Endodermal cell (in vitro differentiated cells): ENCODE data around the gene TMEM222. TPM values are rescaled to one million over a fixed set of nuclear protein-coding genes. Genes with fewer than 3 reads are reported as not detected.

Source experiments
- DNase-seq: peaks from one replicate; pipeline ENCODE4 v3.0.0-alpha.2; 2017
- H3K27ac ChIP-seq: 2 replicates; pipeline ENCODE4 v1.5.1; 2013; ENCODE audit warnings: mild to moderate bottlenecking, low read depth, low read length, moderate library complexity
- H3K27me3 ChIP-seq: 2 replicates; pipeline ENCODE4 v1.6.1; 2013; ENCODE audit warnings: mild to moderate bottlenecking, low read length, moderate library complexity; ENCODE audit not compliant: insufficient read depth, control insufficient read depth, poor library complexity, severe bottlenecking
- H3K36me3 ChIP-seq: 2 replicates; pipeline ENCODE4 v1.7.0; 2013; ENCODE audit warnings: mild to moderate bottlenecking, low read length, moderate library complexity; ENCODE audit not compliant: control insufficient read depth, insufficient read depth
- H3K4me1 ChIP-seq: one replicate; pipeline ENCODE4 v1.7.0; 2013; ENCODE audit warnings: low read length; ENCODE audit not compliant: control insufficient read depth, insufficient read depth
- H3K4me3 ChIP-seq: 2 replicates; pipeline ENCODE4 v1.5.1; 2013; ENCODE audit warnings: mild to moderate bottlenecking, low read length, moderate library complexity
- H3K9ac ChIP-seq: 2 replicates; pipeline ENCODE4 v1.6.1; 2013; ENCODE audit warnings: mild to moderate bottlenecking, low read length, moderate library complexity; ENCODE audit not compliant: poor library complexity, severe bottlenecking; ENCODE audit errors: extremely low read depth
- H3K9me3 ChIP-seq: 2 replicates; pipeline ENCODE4 v1.6.1; 2013; ENCODE audit warnings: mild to moderate bottlenecking, low read length, moderate library complexity; ENCODE audit not compliant: control insufficient read depth
- H3K27ac Mint-ChIP-seq: 2 replicates; pipeline ENCODE4 v1.8.0; 2020; ENCODE audit warnings: mixed read lengths
- H3K27me3 Mint-ChIP-seq: 2 replicates; pipeline ENCODE4 v1.8.0; 2021; ENCODE audit warnings: mild to moderate bottlenecking, mixed read lengths; ENCODE audit not compliant: insufficient read depth
- H3K36me3 Mint-ChIP-seq: 2 replicates; pipeline ENCODE4 v1.8.0; 2020; ENCODE audit warnings: low read depth, mixed read lengths
- H3K4me1 Mint-ChIP-seq: 2 replicates; pipeline ENCODE4 v1.8.0; 2020; ENCODE audit warnings: mixed read lengths
- H3K4me3 Mint-ChIP-seq: 2 replicates; pipeline ENCODE4 v1.8.0; 2020; ENCODE audit warnings: mild to moderate bottlenecking, moderate library complexity, mixed read lengths
- H3K9me3 Mint-ChIP-seq: 2 replicates; pipeline ENCODE4 v1.8.0; 2020; ENCODE audit warnings: mild to moderate bottlenecking, mixed read lengths
- WGBS, 2 experiments: methylation state at CpG; one replicate each; pipeline versions ENCODE4 v1.1.5 to v1.1.7; 2013; ENCODE audit warnings: missing lambda C conversion rate in 2 of 2, mixed read lengths in 1 of 2; ENCODE audit not compliant: insufficient coverage in 1 of 2, insufficient read length in 1 of 2; 5-methylcytosine and 5-hydroxymethylcytosine counted together
- total RNA-seq, 2 donors: library from RNA; stranded (reverse); fragmentation: NEBNext Ultra II Directional in 1 of 2; extraction: Animal tissue kit (Norgen Biotek cat#: 25700) in 1 of 2; gene quantifications; 2 replicates in 1 of 2; 3 replicates in 1 of 2; pipeline ENCODE4 v1.2.1, GENCODE V29; 2021
- TF ChIP-seq, protein P1 (sequence below): fragments of 200-600 bp; sonication (generic); conservative IDR thresholded peaks from 2 replicates; pipeline ENCODE4 v1.5.0; 2021; ENCODE audit warnings: antibody characterized with exemption, mild to moderate bottlenecking

The TMEM222 gene
- total RNA-seq, 2 donors from 2014 or later, result 26.0 to 31.8 TPM

DNA sequence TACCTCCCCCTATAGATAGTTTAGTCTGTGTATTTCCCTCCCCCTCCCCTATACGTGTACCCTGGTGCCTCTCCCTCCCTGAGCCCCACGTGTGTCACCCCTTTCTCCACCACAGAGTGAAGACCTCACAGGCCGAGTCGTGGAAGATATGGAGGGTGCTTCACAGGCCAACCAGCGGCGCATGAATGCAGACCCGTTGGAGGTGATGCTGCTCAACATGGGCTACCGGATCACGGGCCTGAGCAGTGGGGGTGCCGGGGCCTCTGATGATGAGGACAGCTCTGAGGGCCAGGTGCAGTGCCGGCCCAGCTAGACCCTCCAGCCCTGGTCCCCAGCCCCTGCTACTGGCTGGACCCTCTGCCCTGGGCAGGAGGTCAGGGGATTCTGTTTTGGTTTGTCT lies 15.9 kb upstream of the TMEM222 start:
- no peak overlapping the region for H3K9ac ChIP-seq
- no peak overlapping the region for H3K4me3 ChIP-seq
- no peaks in the 10 kb centered on the region for H3K9me3 ChIP-seq
- 90 to 96% methylated on average over 6 to 11 of the region's 11 CpGs for WGBS, 2 experiments
- H3K9me3 Mint-ChIP-seq, result no peaks in the 10 kb centered on the region
- H3K27me3 ChIP-seq, result no peaks in the 10 kb centered on the region
- H3K27me3 Mint-ChIP-seq, result no peaks in the 10 kb centered on the region
- no peak overlapping the region for H3K4me3 Mint-ChIP-seq
- DNase-seq, result peak; percentile 36
- H3K36me3 ChIP-seq, result no peaks in the 10 kb centered on the region
- peaks cover 14% of the 10 kb centered on the region for H3K36me3 Mint-ChIP-seq
- peaks cover 24% of the 10 kb centered on the region for H3K4me1 Mint-ChIP-seq
- no peak overlapping the region for H3K27ac Mint-ChIP-seq
- TF ChIP-seq, protein P1, sequence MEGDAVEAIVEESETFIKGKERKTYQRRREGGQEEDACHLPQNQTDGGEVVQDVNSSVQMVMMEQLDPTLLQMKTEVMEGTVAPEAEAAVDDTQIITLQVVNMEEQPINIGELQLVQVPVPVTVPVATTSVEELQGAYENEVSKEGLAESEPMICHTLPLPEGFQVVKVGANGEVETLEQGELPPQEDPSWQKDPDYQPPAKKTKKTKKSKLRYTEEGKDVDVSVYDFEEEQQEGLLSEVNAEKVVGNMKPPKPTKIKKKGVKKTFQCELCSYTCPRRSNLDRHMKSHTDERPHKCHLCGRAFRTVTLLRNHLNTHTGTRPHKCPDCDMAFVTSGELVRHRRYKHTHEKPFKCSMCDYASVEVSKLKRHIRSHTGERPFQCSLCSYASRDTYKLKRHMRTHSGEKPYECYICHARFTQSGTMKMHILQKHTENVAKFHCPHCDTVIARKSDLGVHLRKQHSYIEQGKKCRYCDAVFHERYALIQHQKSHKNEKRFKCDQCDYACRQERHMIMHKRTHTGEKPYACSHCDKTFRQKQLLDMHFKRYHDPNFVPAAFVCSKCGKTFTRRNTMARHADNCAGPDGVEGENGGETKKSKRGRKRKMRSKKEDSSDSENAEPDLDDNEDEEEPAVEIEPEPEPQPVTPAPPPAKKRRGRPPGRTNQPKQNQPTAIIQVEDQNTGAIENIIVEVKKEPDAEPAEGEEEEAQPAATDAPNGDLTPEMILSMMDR, result no peak
- H3K27ac ChIP-seq, result peak overlapping the region; percentile 79
- peaks cover 15% of the 10 kb centered on the region for H3K4me1 ChIP-seq

DNA sequence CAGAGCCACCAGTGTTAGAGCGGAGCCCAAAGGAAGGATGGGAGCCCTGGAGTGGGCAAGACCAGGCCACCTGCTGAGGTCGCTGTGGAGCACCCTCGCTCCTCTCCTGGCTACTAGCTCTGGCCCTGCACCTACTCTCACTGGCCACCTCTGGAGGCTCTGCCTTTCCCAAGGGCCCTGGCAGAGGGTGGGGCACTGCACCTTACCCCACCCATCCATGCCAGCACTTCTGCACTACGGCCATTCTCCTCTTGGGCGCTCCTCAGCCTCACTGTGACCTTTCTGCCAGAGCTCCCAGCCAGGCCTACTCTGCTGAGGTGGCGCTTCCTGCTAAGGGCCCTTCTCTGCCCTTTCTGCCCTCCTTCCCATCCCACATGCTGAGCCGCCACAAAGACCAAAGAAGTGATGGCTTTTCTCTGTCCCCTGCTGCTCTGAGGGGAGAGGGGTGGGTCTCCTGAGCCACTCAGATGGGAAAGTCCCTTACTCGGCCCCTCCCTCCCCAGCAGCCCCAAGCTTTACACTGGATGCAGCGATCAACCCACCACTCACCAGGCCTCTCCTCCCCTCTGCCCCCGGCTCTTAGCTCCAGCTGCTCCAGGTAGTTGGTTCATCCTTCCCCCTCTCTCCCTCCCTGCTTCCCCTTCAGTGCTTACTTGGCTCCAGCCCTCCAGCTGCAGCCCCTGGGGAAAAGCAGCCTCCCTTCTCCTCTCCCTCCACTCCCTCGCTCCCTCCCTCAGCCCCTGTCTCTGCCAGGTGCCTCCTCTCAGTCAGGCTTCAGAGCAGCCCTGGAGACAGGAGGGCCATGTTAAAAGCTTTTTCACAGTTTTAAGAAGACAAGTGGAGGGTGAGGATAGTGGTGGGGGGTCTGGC lies 14.8 kb upstream of the TMEM222 start:
- Mint-ChIP-seq H3K27ac (peak overlapping the region; percentile 83), H3K4me1 (peaks cover 18% of the 10 kb centered on the region), H3K9me3 (no peaks in the 10 kb centered on the region), H3K4me3 (no peak overlapping the region), H3K27me3 (no peaks in the 10 kb centered on the region), H3K36me3 (peaks cover 5% of the 10 kb centered on the region)
- Histone ChIP-seq H3K36me3 (no peaks in the 10 kb centered on the region), H3K27ac (peak overlapping the region; percentile 79), H3K9me3 (no peaks in the 10 kb centered on the region), H3K27me3 (no peaks in the 10 kb centered on the region), H3K9ac (peak overlapping the region; percentile 11), H3K4me3 (no peak overlapping the region), H3K4me1 (peaks cover 15% of the 10 kb centered on the region)
- 45 to 53% methylated on average over 4 to 11 of the region's 11 CpGs for WGBS, 2 experiments
- DNase-seq, result peak; percentile 93
- TF ChIP-seq, protein P1, result peak; percentile 69

DNA sequence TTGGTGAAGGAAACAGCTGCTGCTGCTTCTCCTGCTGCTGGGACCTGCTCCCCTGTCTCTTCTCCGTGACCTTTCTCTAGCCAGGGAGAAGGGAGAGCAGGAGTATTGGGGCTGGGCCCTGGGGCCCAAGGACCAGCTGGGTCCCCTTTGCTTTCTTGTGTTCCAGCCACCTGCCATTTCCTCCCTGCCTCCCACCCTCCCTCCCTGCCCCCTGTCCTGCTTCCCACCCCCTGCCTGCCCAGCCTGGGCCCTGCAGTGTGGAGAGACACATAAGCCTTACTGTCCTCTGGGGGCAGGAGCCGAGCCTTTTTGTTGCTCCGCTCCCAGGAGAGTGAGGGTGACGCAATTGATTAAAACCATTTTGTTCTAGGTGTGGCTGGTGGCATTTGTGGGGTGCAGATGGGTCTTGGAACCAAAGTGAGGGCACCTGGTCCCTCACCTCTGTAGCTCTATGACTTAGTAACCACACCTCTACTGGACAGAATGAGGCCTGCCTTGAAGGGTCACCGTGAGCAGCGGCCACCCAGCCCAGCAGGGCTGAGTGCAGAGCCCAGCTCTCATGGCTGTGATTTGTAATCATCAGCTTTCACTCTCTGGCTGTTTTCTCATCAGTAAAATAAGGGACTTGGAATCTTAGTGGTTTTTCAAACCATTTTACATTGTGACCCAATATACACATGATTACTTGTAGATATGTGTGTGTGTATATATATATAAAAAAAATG lies 13.9 kb upstream of the TMEM222 start:
- peaks cover 3% of the 10 kb centered on the region for H3K36me3 Mint-ChIP-seq
- Histone ChIP-seq H3K4me3 (no peak overlapping the region), H3K27me3 (no peaks in the 10 kb centered on the region), H3K9ac (peak overlapping the region; percentile 11), H3K9me3 (no peaks in the 10 kb centered on the region), H3K27ac (peak overlapping the region; percentile 79), H3K36me3 (no peaks in the 10 kb centered on the region), H3K4me1 (peaks cover 15% of the 10 kb centered on the region)
- no peaks in the 10 kb centered on the region for H3K9me3 Mint-ChIP-seq
- H3K27ac Mint-ChIP-seq, result peak overlapping the region; percentile 83
- H3K4me1 Mint-ChIP-seq, result peaks cover 18% of the 10 kb centered on the region
- no peaks in the 10 kb centered on the region for H3K27me3 Mint-ChIP-seq
- peak; percentile 74 for DNase-seq
- H3K4me3 Mint-ChIP-seq, result no peak overlapping the region
- TF ChIP-seq, protein P1, result peak; percentile 32
- WGBS, 2 experiments, result 78 to 88% methylated on average over 3 to 6 of the region's 6 CpGs
